Gastrocnemius medialis (tissue), 4 donors: ENCODE results near the gene FRMD3. TPM values are rescaled to one million over a fixed set of nuclear protein-coding genes. Genes with fewer than 3 reads are reported as not detected.

ENCODE experiments used
- ATAC-seq, 2 donors: fragments of 150-250 bp; one replicate each; pipeline ENCODE4 v1.9.1; 2016
- DNase-seq, 2 donors: peaks; one replicate each; pipeline ENCODE4 v3.0.0-alpha.2; 2019
- H3K27ac ChIP-seq, 4 donors: fragments of 200-600 bp; sonication (generic); 1 replicate in 1 of 4; 2 replicates in 3 of 4; pipeline ENCODE4 v1.5.1; 2016 to 2018; ENCODE audit warnings: mild to moderate bottlenecking in 2 of 4, moderate library complexity in 1 of 4
- H3K27me3 ChIP-seq, 3 donors: fragments of 200-600 bp; sonication (generic) in 2 of 3; 1 replicate in 1 of 3; 2 replicates in 2 of 3; pipeline versions ENCODE4 v1.5.1 to v1.6.0; 2016 to 2019; ENCODE audit warnings: mild to moderate bottlenecking in 1 of 3, moderate library complexity in 1 of 3
- H3K36me3 ChIP-seq, 2 donors: fragments of 200-600 bp; sonication (generic) in 1 of 2; one replicate each; pipeline ENCODE4 v1.5.1; 2017 to 2018
- H3K4me1 ChIP-seq, 2 donors: fragments of 200-600 bp; sonication (generic) in 1 of 2; one replicate each; pipeline ENCODE4 v1.5.1; 2016 to 2017; ENCODE audit warnings: mild to moderate bottlenecking in 2 of 2
- H3K4me3 ChIP-seq, 4 donors: fragments of 200-600 bp; sonication (generic) in 3 of 4; 1 replicate in 1 of 4; 2 replicates in 3 of 4; pipeline ENCODE4 v1.5.1; 2016 to 2019; ENCODE audit warnings: mild to moderate bottlenecking in 2 of 4
- H3K9me3 ChIP-seq, 3 donors: fragments of 200-600 bp; sonication (generic) in 2 of 3; 1 replicate in 1 of 3; 2 replicates in 2 of 3; pipeline ENCODE4 v1.5.1; 2016 to 2019
- CTCF ChIP-seq, 5 experiments: fragments of 450-650 bp in 3 of 5; fragments of 200-600 bp in 2 of 5; sonication (generic) in 2 of 5; IDR thresholded peaks in 4 of 5; conservative IDR thresholded peaks in 1 of 5; 1 replicate in 4 of 5; 2 replicates in 1 of 5; pipeline ENCODE4 v1.5.1; 2016 to 2019; ENCODE audit warnings: antibody characterized with exemption in 5 of 5, mild to moderate bottlenecking in 3 of 5, moderate library complexity in 3 of 5
- POLR2A ChIP-seq, 2 donors: fragments of 450-650 bp; IDR thresholded peaks; one replicate each; pipeline ENCODE4 v1.6.1; 2017; ENCODE audit warnings: antibody characterized with exemption in 2 of 2, mild to moderate bottlenecking in 2 of 2, moderate library complexity in 2 of 2
- in situ Hi-C, 4 donors: fragments of 200-750 bp; cut with MboI; loops; one replicate each; pipeline versions ENCODE4 v1.15.0 to v1.8.0; 2017; ENCODE audit warnings: low sequenced_read_pairs in 4 of 4
- intact Hi-C: fragments of 100-400 bp; cut with DNase I; formaldehyde crosslinking; loops from one replicate; pipeline ENCODE4 v1.15.1; 2023; ENCODE audit warnings: low total_unique reads
- total RNA-seq, 4 donors: library from RNA; depleted of rRNA; stranded (reverse); fragments of >200 nt; gene quantifications; one replicate each; pipeline versions ENCODE4 v1.1.0 to v1.2.3, GENCODE V29; 2016

FRMD3 gene
- total RNA-seq, 4 donors from 2014 or later: 62.3 to 120 (median 94.6) TPM

GRCh38 chr9:83457005-83457404 lies 81.2 kb downstream of the FRMD3 start:
- no peak for ATAC-seq
- intact Hi-C loops (no loop called here), in situ Hi-C loops (no loop called here)
- Histone ChIP-seq H3K4me3 (no peak overlapping the region), H3K27ac (no peak overlapping the region), H3K36me3 (no peaks in the 10 kb centered on the region), H3K9me3 (no peaks in the 10 kb centered on the region), H3K4me1 (no peaks in the 10 kb centered on the region), H3K27me3 (no peaks in the 10 kb centered on the region)
- TF ChIP-seq CTCF (IDR thresholded peaks at IDR 0.05 in 4 of 5, conservative IDR thresholded peaks at IDR 0.05 in 1 of 5): no peak
- no peak for TF ChIP-seq POLR2A (IDR thresholded peaks at IDR 0.05)
- no peak for DNase-seq

GRCh38 chr9:83456226-83456625 lies 82.0 kb downstream of the FRMD3 start:
- ATAC-seq (no peak), DNase-seq (no peak)
- Histone ChIP-seq H3K27me3 (no peaks in the 10 kb centered on the region), H3K36me3 (no peaks in the 10 kb centered on the region), H3K4me1 (no peaks in the 10 kb centered on the region), H3K27ac (no peak overlapping the region), H3K4me3 (no peak overlapping the region), H3K9me3 (no peaks in the 10 kb centered on the region)
- intact Hi-C loops (no loop called here), in situ Hi-C loops (no loop called here)
- no peak for TF ChIP-seq CTCF (IDR thresholded peaks at IDR 0.05 in 4 of 5, conservative IDR thresholded peaks at IDR 0.05 in 1 of 5)
- TF ChIP-seq POLR2A (IDR thresholded peaks at IDR 0.05): no peak

GRCh38 chr9:83454076-83454475 lies 84.1 kb downstream of the FRMD3 start:
- H3K9me3 ChIP-seq: no peaks in the 10 kb centered on the region
- in situ Hi-C loops (no loop called here), intact Hi-C loops (no loop called here)
- no peak overlapping the region for H3K27ac ChIP-seq
- TF ChIP-seq POLR2A (IDR thresholded peaks at IDR 0.05) (no peak), CTCF (IDR thresholded peaks at IDR 0.05 in 4 of 5, conservative IDR thresholded peaks at IDR 0.05 in 1 of 5) (no peak)
- H3K4me3 ChIP-seq: no peak overlapping the region
- no peaks in the 10 kb centered on the region for H3K27me3 ChIP-seq
- no peaks in the 10 kb centered on the region for H3K4me1 ChIP-seq
- no peak for DNase-seq
- no peaks in the 10 kb centered on the region for H3K36me3 ChIP-seq
- ATAC-seq: no peak

GRCh38 chr9:83451308-83451707 lies 86.9 kb downstream of the FRMD3 start:
- H3K4me1 ChIP-seq: no peaks in the 10 kb centered on the region
- ATAC-seq (no peak), DNase-seq (no peak)
- H3K27ac ChIP-seq: no peak overlapping the region
- no peaks in the 10 kb centered on the region for H3K27me3 ChIP-seq
- no peaks in the 10 kb centered on the region for H3K36me3 ChIP-seq
- TF ChIP-seq POLR2A (IDR thresholded peaks at IDR 0.05) (no peak), CTCF (IDR thresholded peaks at IDR 0.05 in 4 of 5, conservative IDR thresholded peaks at IDR 0.05 in 1 of 5) (no peak)
- H3K4me3 ChIP-seq: no peak overlapping the region
- H3K9me3 ChIP-seq: no peaks in the 10 kb centered on the region
- intact Hi-C loops: no loop called here
- in situ Hi-C loops: no loop called here

- no peak overlapping the region for H3K27ac ChIP-seq
- no peaks in the 10 kb centered on the region for H3K4me1 ChIP-seq
- H3K9me3 ChIP-seq: no peaks in the 10 kb centered on the region
- H3K4me3 ChIP-seq: no peak overlapping the region
- no peaks in the 10 kb centered on the region for H3K27me3 ChIP-seq
- ATAC-seq: no peak
- H3K36me3 ChIP-seq: no peaks in the 10 kb centered on the region
- intact Hi-C loops: no loop called here
- in situ Hi-C loops: no loop called here
- no peak for TF ChIP-seq POLR2A (IDR thresholded peaks at IDR 0.05)
- no peak for TF ChIP-seq CTCF (IDR thresholded peaks at IDR 0.05 in 4 of 5, conservative IDR thresholded peaks at IDR 0.05 in 1 of 5)
- no peak for DNase-seq
Measured at GRCh38 chr9:83449983-83450382, 88.2 kb downstream of the FRMD3 start.
